ENCODE measurements around the gene ZDHHC1.
"Not testable (repeated sequence)": the region's sequence is repeated elsewhere in the genome, so short reads cannot be mapped to it uniquely, and the experiment has no call there.

The ZDHHC1 gene

DNA sequence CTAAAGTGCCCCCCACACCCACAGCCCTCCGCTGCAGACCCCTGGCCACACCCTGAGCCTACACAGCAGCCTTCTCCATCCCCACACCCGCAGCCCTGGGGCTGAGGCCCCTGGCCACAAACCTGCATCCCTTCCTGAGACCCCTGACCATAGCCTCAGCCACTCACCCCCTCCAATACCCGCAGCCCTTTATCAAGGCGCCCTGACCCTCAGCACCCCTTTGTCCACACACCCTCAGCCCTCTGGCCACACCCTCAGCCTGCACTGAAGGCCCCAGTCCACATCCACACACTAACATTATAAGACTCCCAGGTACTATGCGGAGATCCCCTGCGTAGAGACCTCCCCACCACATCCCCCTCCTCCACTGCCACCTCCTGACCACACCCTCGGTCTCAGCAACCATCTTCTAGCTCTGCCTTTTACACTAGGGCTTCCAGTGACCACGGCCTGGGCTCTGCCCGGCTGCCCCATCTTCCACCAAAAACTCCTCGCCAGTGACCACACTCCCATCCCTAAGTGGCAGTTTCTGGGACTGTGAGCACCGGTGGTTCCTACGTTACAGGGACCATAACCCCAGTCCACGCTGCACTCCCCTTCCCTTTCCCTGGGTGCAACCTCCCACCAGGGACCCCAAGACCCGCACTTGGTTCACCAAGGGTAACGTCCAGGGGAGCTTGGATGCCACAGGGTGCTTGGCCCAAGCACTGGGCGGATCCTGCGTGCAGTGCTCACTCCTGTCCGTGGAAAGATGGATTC is 23.8 kb downstream of the ZDHHC1 start:
- no peak for DNase-seq

GRCh38 chr16:67391424-67392300 is 24.6 kb downstream of the ZDHHC1 start:
- peak; percentile 41 for DNase-seq

DNA sequence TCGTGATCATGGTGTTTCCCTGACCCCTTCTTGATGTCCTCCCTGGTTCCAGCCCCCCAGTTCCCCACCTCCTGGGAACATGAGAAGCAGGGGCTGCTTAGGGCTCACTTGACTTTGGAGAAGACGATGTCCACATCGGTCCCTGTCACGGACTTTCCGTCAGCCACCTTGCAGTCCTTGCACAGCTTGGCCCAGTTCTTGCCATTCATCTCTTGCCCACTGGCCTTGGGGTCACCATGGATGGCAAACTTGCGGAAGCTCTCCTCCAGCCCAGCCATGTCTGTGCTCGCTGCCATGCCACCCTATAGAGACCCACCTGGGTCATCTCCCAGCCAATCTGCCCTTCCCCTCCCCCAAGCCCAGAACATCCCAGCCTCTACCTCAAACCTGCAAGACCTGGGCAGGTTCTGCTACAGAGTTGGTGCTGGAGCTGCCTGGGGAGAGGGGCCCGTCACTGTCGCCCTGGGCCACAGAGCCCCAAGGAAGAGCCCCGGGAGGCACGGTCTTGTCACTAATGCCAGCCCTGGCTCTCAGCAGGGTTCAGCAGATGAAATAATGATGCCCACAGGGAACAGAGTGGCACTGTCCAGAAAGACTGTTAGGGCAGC is 25.4 kb downstream of the ZDHHC1 start:
- DNase-seq, result no peak

GRCh38 chr16:67389911-67390815 is 26.1 kb downstream of the ZDHHC1 start:
- DNase-seq, result no peak

DNA sequence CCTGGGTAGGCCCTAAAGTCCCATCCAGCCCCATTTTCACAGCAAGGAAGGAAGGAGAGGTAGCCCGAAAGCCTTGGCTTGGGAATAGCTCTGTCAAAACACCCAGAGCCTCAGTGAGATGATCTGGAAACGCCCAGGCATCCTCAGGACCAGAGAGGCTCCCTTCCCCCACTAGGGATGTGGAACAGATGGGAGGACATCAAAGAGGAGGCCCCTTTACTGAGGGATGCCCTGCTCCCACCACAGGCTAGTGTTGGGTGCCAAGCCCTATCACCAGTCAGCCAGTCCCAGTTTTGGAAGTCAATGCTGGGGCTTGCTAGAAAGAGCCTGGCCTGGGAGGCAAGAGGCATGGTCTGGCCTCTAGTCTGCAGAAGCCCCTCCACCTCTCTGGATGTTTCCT is 27.7 kb downstream of the ZDHHC1 start:
- no peak for DNase-seq

DNA sequence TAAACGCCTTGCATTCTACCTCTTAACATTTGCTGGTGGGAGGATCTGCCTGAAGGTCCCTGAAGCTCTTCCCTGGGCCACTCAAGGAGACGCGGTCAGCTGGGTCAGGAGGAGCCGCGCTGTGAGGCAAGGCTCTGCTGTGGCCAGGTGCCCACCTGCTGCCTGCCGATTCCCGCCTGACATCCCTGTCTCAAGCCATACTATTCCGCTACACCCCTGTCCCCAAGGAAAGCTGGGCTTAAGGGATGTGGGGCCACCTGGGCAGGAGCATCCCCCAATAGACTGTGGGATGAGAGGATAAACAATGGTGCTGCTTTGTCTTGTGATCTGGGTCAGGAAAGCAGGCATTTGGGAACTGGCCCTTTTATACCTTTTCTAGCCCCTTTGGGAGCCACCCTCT is 28.1 kb downstream of the ZDHHC1 start:
- DNase-seq, result no peak

GRCh38 chr16:67387479-67388079 is 28.7 kb downstream of the ZDHHC1 start:
- DNase-seq, result no peak

- no peak for DNase-seq
Observed at GRCh38 chr16:67386861-67387455, 29.3 kb downstream of the ZDHHC1 start.

GRCh38 chr16:67384778-67385510 is 31.3 kb downstream of the ZDHHC1 start:
- no peak for DNase-seq

- DNase-seq, result no peak
Observed at GRCh38 chr16:67383284-67383683, 33.0 kb downstream of the ZDHHC1 start.

GRCh38 chr16:67378642-67379041 is 37.6 kb downstream of the ZDHHC1 start:
- no peak for DNase-seq

- not testable (repeated sequence) for DNase-seq
Observed at GRCh38 chr16:67376012-67376411, 40.3 kb downstream of the ZDHHC1 start.

DNA sequence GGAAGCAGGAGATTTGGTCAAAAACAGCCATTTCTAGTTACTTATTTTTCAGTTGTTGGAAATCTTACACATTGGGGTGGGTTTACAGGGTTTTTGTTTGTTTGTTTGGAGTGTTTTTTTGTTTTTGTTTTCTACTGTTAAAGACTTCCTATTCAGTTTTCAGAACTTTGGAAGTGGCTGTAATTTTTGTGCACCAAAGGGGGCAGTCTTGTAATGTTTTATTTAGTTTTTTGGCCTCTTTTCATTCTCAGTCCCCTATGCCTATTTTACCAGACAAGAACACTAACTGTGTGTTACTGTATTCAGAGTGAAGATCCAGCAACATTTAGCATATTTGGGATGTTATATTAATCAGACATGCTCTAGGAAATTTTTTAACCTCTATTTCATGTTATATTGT is 43.6 kb downstream of the ZDHHC1 start:
- DNase-seq, result no peak

DNA sequence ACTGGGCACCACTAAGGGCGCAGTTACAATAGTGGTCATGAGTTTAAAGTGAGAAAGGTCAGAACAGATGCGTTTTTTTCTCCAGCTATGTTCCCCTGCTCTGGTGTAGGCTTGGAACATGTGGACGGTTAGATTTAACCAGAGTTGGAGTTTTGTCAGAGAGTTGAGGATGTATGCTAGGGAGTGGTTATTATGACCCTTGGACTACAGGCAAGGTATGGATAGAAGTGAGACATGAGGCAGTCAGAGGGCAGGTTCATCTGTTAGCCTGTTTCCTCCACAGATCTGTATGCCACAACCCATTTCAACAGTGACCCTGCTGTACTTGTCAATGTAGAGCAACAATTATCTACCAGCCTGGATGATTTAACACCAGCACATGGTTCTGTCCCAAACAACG is 45.6 kb downstream of the ZDHHC1 start:
- DNase-seq, result no peak

- DNase-seq, result no peak
Observed at GRCh38 chr16:67364600-67365235, 51.6 kb downstream of the ZDHHC1 start.

DNA sequence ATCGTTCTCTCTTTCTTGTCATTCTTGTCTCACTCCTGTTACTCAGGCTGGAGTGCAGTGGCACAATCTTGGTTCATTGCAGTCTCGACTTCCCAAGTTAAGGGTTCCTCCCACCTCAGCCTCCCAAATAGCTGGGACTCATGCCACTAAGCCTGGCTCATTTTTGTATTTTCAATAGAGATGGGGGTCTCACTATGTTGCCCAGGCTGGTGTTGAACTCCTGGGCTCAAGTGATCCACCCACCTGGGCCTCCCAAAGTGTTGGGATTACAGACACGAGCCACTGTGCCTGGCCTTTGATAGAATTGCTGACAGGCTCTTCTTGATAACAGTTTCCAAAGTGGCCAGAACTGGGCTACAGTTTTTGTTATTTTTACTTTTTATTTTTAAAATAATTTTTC is 55.2 kb downstream of the ZDHHC1 start:
- DNase-seq, result no peak

DNA sequence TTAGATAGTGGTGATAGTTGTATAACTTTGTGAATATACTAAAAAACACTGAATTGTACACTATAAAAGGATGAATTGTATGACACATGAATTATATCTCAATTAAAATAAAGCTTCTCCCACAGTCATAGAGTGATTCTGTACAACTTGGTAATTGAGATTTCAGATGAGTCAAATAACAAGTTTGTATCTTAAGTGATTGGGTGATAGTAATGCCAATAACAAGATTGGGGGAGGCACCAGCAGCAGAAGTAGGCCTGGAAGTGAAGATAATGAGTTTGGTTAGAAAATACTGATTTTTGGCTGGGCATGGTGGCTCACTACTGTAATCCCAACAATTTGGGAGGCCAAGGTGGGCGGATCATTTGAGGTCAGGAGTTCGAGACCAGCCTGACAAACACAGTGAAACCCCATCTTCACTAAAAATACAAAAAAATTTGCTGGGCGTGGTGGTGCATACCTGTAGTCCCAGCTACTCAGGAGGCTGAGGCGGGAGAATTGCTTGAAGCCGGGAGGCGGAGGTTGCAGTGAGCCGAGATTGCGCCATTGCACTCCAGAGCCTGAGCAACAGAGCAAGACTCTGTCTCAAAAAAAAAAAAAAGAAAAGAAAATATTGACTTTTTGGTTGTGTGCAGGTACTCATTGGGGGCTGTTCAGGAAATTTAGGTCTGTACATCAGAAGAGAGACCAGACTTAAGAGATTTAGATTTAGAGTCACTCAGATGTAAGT is 56.6 kb downstream of the ZDHHC1 start:
- not testable (repeated sequence) for DNase-seq

- DNase-seq, result no peak
Observed at GRCh38 chr16:67357561-67357960, 58.7 kb downstream of the ZDHHC1 start.

DNA sequence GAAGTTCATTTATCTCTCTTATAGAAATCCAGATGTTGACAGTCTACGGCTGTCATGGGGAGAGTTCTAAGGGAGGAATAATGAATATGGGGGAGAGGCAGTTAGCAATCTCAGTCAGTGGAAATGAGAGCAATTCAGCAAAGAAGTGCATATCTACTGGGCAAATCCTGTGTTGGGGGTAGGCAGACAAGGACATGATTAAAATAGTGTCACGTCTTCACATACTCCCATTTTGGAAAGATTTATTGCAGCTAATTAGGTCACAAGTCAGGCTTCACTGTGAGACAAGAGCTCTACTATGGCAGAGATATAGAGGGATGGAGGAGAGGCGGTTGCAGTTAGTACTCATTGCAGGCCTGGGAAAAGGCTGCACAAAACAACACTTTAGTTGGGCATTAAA is 59.9 kb downstream of the ZDHHC1 start:
- DNase-seq, result no peak

DNA sequence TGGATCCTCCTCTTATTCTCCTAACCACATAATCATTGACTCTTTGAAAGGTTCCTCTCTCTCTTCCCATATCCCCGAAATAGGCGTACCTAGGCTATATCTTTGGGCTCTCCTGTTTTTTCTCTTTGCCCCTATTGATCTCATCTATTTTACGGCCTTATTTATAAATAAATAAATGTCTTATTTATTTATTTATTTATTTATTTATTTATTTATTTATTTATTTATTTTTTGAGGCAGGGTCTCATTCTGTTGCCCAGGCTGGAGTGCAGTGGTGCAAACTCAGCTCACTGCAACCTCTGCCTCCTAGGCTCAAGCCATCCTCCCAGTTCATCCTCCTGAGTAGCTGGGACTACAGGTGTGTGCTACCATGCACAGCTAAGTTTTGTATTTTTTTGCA is 63.8 kb downstream of the ZDHHC1 start:
- not testable (repeated sequence) for DNase-seq

Measured in NCI-H226 (cell line).